Measurements from ENCODE around the gene EEPD1. TPM values are rescaled to one million over a fixed set of nuclear protein-coding genes. Genes with fewer than 3 reads are reported as not detected.

The EEPD1 gene
- polyA plus RNA-seq, 1 of the 3 experiments (the other 2 are of a cell fraction) = 5.0 TPM

DNA sequence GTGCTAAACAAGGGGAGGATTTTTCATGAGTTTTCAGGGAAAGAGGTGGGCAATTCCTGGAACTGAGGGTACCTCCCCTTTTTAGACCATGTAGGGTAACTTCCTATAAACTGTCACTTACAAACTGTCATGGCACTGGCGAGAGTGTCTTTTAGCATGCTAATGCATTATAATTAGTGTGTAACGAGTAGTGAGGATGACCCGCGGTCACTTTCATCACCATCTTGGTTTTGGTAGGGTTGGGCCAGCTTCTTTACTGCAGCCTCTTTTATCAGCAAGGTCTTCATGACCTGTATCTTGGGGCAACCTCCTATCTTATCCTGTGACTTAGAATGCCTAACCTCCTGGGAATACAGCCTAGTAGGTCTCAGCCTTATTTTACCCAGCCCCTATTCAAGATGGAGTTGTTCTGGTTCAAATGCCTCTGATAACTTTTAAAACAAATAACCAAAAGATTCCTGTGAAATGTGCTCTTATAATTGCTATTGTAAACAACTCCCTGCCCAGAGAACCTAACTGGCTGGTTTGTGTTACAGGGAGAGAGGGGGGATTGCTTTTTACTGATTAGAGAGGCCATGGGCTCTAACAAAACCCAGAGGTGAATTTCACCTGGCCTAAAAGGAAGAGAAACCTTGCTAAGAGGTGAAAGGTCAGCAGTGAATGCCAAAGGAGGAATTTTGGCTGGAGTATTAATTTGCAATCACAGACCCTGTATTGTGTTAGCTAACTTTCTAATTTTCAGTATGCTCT lies 64.3 kb downstream of the EEPD1 start:
- peaks cover 0 to 24% of the 10 kb centered on the region in 2 experiments; a peak in 2 of 4 replicates for H3K4me1 ChIP-seq (ENCODE audit: control insufficient read depth in 1 of 2, insufficient read depth in 2 of 2, low read depth in 1 of 2, low read length in 1 of 2)
- ChIA-PET CTCF (no interaction called here), POLR2A (no interaction called here)
- H3K9ac ChIP-seq = no peak overlapping the region
- DNase-seq = no peak
- H4K20me1 ChIP-seq (ENCODE audit: insufficient read depth) = no peaks in the 10 kb centered on the region
- no peaks in the 10 kb centered on the region for H3K36me3 ChIP-seq (replicated peaks in 1 of 2; ENCODE audit: control insufficient read depth in 1 of 2, insufficient read depth in 2 of 2, low read length in 1 of 2)
- no peak overlapping the region for H2AFZ ChIP-seq (ENCODE audit: low read depth)
- H3K9me3 ChIP-seq = no peaks in the 10 kb centered on the region
- H3K27me3 ChIP-seq (ENCODE audit: insufficient read depth) = no peaks in the 10 kb centered on the region
- TF ChIP-seq MEF2A (IDR thresholded peaks at IDR 0.05; ENCODE audit: borderline replicate concordance, low read depth) (no peak), TCF12 (IDR thresholded peaks at IDR 0.05) (no peak), RCOR1 (IDR thresholded peaks at IDR 0.05; ENCODE audit: low read length) (no peak), NFIC (IDR thresholded peaks at IDR 0.05; ENCODE audit: borderline replicate concordance) (no peak), JUND (IDR thresholded peaks at IDR 0.05) (no peak), SMC3 (IDR thresholded peaks at IDR 0.05; ENCODE audit: low read depth, low read length) (no peak)
- TF ChIP-seq, protein P1, sequence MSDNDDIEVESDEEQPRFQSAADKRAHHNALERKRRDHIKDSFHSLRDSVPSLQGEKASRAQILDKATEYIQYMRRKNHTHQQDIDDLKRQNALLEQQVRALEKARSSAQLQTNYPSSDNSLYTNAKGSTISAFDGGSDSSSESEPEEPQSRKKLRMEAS (IDR thresholded peaks at IDR 0.05; ENCODE audit: low read depth) = no peak
- TF ChIP-seq, protein P2, sequence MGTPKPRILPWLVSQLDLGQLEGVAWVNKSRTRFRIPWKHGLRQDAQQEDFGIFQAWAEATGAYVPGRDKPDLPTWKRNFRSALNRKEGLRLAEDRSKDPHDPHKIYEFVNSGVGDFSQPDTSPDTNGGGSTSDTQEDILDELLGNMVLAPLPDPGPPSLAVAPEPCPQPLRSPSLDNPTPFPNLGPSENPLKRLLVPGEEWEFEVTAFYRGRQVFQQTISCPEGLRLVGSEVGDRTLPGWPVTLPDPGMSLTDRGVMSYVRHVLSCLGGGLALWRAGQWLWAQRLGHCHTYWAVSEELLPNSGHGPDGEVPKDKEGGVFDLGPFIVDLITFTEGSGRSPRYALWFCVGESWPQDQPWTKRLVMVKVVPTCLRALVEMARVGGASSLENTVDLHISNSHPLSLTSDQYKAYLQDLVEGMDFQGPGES (IDR thresholded peaks at IDR 0.05; ENCODE audit: low read depth, low read length) = no peak
- no peaks in the 10 kb centered on the region for H3F3A ChIP-seq (replicated peaks; ENCODE audit: insufficient read depth)
- H3K4me2 ChIP-seq = no peak overlapping the region
- no peaks in the 10 kb centered on the region for H3K9me2 ChIP-seq
- H3K4me3 ChIP-seq (ENCODE audit: low read depth in 2 of 2, low read length in 1 of 2) = no peak overlapping the region
- WGBS (ENCODE audit: low lambda C conversion rate) = 90% methylated on average over 4 of the region's 4 CpGs
- H3K27ac ChIP-seq (ENCODE audit: low read depth in 2 of 2, low read length in 1 of 2) = no peak overlapping the region
- no peaks in the 10 kb centered on the region for H3K79me2 ChIP-seq (ENCODE audit: insufficient read depth)

DNA sequence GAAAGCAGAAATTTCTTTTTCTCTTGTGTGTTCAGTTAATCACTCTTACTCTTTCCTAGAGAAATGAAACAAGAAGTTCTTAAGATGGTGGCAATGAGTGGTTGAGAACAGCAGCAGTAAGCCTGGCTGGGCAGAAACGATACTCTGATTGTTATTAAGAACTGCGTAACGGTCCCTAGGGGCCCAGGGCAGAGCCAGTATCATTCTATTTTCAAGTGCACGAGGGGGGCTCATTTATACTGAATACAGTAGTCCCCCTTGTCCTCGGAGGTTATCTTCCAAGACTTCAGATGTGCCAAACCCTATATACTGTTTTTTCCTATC lies 64.9 kb downstream of the EEPD1 start:
- 80% methylated on average over 5 of the region's 5 CpGs for WGBS (ENCODE audit: low lambda C conversion rate)
- no peak overlapping the region for H3K4me3 ChIP-seq (ENCODE audit: low read depth in 2 of 2, low read length in 1 of 2)
- no peaks in the 10 kb centered on the region for H3K9me2 ChIP-seq
- H3K4me1 ChIP-seq (ENCODE audit: control insufficient read depth in 1 of 2, insufficient read depth in 2 of 2, low read depth in 1 of 2, low read length in 1 of 2) = peaks cover 0 to 24% of the 10 kb centered on the region in 2 experiments; a peak in 2 of 4 replicates
- H3K27me3 ChIP-seq (ENCODE audit: insufficient read depth) = no peaks in the 10 kb centered on the region
- no peaks in the 10 kb centered on the region for H3K79me2 ChIP-seq (ENCODE audit: insufficient read depth)
- H3K9me3 ChIP-seq = no peaks in the 10 kb centered on the region
- no peaks in the 10 kb centered on the region for H4K20me1 ChIP-seq (ENCODE audit: insufficient read depth)
- CTCF ChIA-PET = no interaction called here
- H3F3A ChIP-seq (replicated peaks; ENCODE audit: insufficient read depth) = no peaks in the 10 kb centered on the region
- H3K27ac ChIP-seq (ENCODE audit: low read depth in 2 of 2, low read length in 1 of 2) = no peak overlapping the region
- DNase-seq = no peak
- H3K36me3 ChIP-seq (replicated peaks in 1 of 2; ENCODE audit: control insufficient read depth in 1 of 2, insufficient read depth in 2 of 2, low read length in 1 of 2) = no peaks in the 10 kb centered on the region
- H2AFZ ChIP-seq (ENCODE audit: low read depth) = no peak overlapping the region
- no peak overlapping the region for H3K9ac ChIP-seq
- TF ChIP-seq NRF1 (IDR thresholded peaks at IDR 0.05; ENCODE audit: low read depth, low read length) (no peak), GABPA (IDR thresholded peaks at IDR 0.05; ENCODE audit: low read depth) (no peak), YY1 (IDR thresholded peaks at IDR 0.05; ENCODE audit: low read depth) (no peak), MEF2A (IDR thresholded peaks at IDR 0.05; ENCODE audit: borderline replicate concordance, low read depth) (no peak), GATA2 (CRISPR knock-in tag; IDR thresholded peaks at IDR 0.05) (no peak), TCF12 (IDR thresholded peaks at IDR 0.05) (no peak), POLR2AphosphoS5 (IDR thresholded peaks at IDR 0.05; ENCODE audit: low read depth, low read length) (no peak), RCOR1 (IDR thresholded peaks at IDR 0.05; ENCODE audit: low read length) (no peak), TAF1 (IDR thresholded peaks at IDR 0.05; ENCODE audit: borderline replicate concordance, low read depth, low read length) (no peak)
- no peak overlapping the region for H3K4me2 ChIP-seq
- POLR2A ChIA-PET = no interaction called here

Measured in SK-N-SH (cell line).